SK-N-SH treated with all-trans-retinoic acid at 6 μM for 48 hours (cell line): Measurements from ENCODE around the gene PDGFC.

ENCODE experiments used
- ATAC-seq: fragments of 200-7000 bp; cut with Tn5 transposase; 3 replicates; pipeline ENCODE4 v1.9.1; 2020; ENCODE audit warnings: mild to moderate bottlenecking, moderate library complexity
- ARNTL ChIP-seq: fragments of 450-650 bp; formaldehyde crosslinking; IDR thresholded peaks from 2 replicates; pipeline ENCODE4 v1.5.0; 2020; ENCODE audit warnings: low read depth, mild to moderate bottlenecking, moderate library complexity, borderline replicate concordance
- BACH2 ChIP-seq: fragments of 250-450 bp; sonication (Bioruptor Pico); IDR thresholded peaks from 2 replicates; pipeline ENCODE4 v1.9.0; 2021; ENCODE audit warnings: mild to moderate bottlenecking, borderline replicate concordance
- CSDC2 ChIP-seq: fragments of 250-450 bp; sonication (Bioruptor Pico); IDR thresholded peaks from 2 replicates; pipeline ENCODE4 v1.5.0; 2020; ENCODE audit warnings: mild to moderate bottlenecking, moderate library complexity
- CSRNP3 ChIP-seq: fragments of 250-450 bp; sonication (Bioruptor Pico); IDR thresholded peaks from 2 replicates; pipeline ENCODE4 v1.5.1; 2021; ENCODE audit warnings: mild to moderate bottlenecking, moderate library complexity
- ESRRG ChIP-seq: fragments of 250-450 bp; sonication (Bioruptor Pico); IDR thresholded peaks from 2 replicates; pipeline ENCODE4 v1.6.1; 2021; ENCODE audit warnings: mild to moderate bottlenecking
- ISL1 ChIP-seq: fragments of 250-450 bp; sonication (Bioruptor Pico); IDR thresholded peaks from 2 replicates; pipeline ENCODE4 v2.1.2; 2022; ENCODE audit warnings: mild to moderate bottlenecking, moderate library complexity
- OSR1 ChIP-seq: fragments of 250-450 bp; sonication (Bioruptor Pico); IDR thresholded peaks from 2 replicates; pipeline ENCODE4 v1.8.0; 2022; ENCODE audit warnings: moderate library complexity, mild to moderate bottlenecking, inconsistent platforms
- POU6F1 ChIP-seq: fragments of 250-450 bp; sonication (Bioruptor Pico); IDR thresholded peaks from 2 replicates; pipeline ENCODE4 v1.8.0; 2021; ENCODE audit warnings: low read depth, mild to moderate bottlenecking, moderate library complexity, borderline replicate concordance
- PPARA ChIP-seq: fragments of 250-450 bp; sonication (Bioruptor Pico); IDR thresholded peaks from 2 replicates; pipeline ENCODE4 v1.5.0; 2020; ENCODE audit warnings: mild to moderate bottlenecking, borderline replicate concordance
- SNAI2 ChIP-seq: fragments of 250-450 bp; sonication (Bioruptor Pico); IDR thresholded peaks from 2 replicates; pipeline ENCODE4 v1.5.0; 2020; ENCODE audit warnings: mild to moderate bottlenecking, moderate library complexity
- TCF4 ChIP-seq: fragments of 250-450 bp; sonication (Bioruptor Pico); IDR thresholded peaks from 2 replicates; pipeline ENCODE4 v1.8.0; 2021; ENCODE audit warnings: mild to moderate bottlenecking, moderate library complexity, borderline replicate concordance
- TOX ChIP-seq: fragments of 250-450 bp; sonication (Bioruptor Pico); IDR thresholded peaks from 2 replicates; pipeline ENCODE4 v1.8.0; 2021; ENCODE audit warnings: mild to moderate bottlenecking, moderate library complexity, borderline replicate concordance
- TSHZ2 ChIP-seq: fragments of 250-450 bp; sonication (Bioruptor Pico); IDR thresholded peaks from 2 replicates; pipeline ENCODE4 v1.5.0; 2020; ENCODE audit warnings: mild to moderate bottlenecking, moderate library complexity
- ZC3H10 ChIP-seq: fragments of 250-450 bp; sonication (Bioruptor Pico); IDR thresholded peaks from 2 replicates; pipeline ENCODE4 v1.5.1; 2021; ENCODE audit warnings: mild to moderate bottlenecking, moderate library complexity
- ZFP30 ChIP-seq: fragments of 450-650 bp; formaldehyde crosslinking; IDR thresholded peaks from 2 replicates; pipeline ENCODE4 v1.5.0; 2022; ENCODE audit warnings: mild to moderate bottlenecking, moderate library complexity
- ZNF565 ChIP-seq: fragments of 450-650 bp; formaldehyde crosslinking; conservative IDR thresholded peaks from 2 replicates; pipeline ENCODE4 v1.5.0; 2020; ENCODE audit warnings: low read depth, mild to moderate bottlenecking, moderate library complexity
- ZNF70 ChIP-seq: fragments of 450-650 bp; formaldehyde crosslinking; IDR thresholded peaks from 2 replicates; pipeline ENCODE4 v1.5.0; 2020; ENCODE audit warnings: mild to moderate bottlenecking, moderate library complexity
- ZNF8 ChIP-seq: fragments of 450-650 bp; formaldehyde crosslinking; IDR thresholded peaks from 2 replicates; pipeline ENCODE4 v1.5.0; 2020; ENCODE audit warnings: mild to moderate bottlenecking, moderate library complexity
- TF ChIP-seq, protein P1 (sequence below): fragments of 250-450 bp; sonication (Bioruptor Pico); IDR thresholded peaks from 2 replicates; pipeline ENCODE4 v1.8.0; 2020; ENCODE audit warnings: mild to moderate bottlenecking, moderate library complexity, borderline replicate concordance
- TF ChIP-seq, protein P2 (sequence below): fragments of 250-450 bp; sonication (Bioruptor Pico); IDR thresholded peaks from 2 replicates; pipeline ENCODE4 v1.5.1; 2020; ENCODE audit warnings: low read depth, mild to moderate bottlenecking, moderate library complexity

PDGFC gene

DNA sequence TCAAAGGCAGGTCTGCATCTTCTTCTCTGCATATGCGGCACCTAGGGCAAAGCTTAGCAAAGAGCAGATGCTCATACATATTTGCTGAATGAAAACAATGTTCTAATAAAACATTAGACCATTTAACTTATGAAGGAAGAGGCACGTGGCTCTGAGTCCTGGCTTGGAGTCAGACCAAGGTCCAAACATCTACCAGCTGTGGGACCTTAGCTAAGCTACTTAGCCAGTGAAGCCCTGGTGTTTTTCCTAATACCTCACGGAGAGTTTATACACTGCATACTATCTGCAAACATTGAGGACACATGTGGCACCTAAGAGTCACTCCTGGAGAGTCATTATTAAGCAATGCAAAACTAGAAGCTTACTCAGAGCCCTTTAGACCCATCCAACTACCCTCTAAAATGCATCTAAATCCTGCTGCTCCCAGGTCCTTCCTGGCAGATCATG lies 9.0 kb downstream of the PDGFC start:
- TF ChIP-seq TCF4 (CRISPR knock-in tag) = no peak
- ATAC-seq = peak; percentile 76

GRCh38 chr4:156962058-156962358 lies 9.6 kb downstream of the PDGFC start:
- no peak for TF ChIP-seq CSRNP3 (CRISPR knock-in tag)
- TF ChIP-seq, protein P1, sequence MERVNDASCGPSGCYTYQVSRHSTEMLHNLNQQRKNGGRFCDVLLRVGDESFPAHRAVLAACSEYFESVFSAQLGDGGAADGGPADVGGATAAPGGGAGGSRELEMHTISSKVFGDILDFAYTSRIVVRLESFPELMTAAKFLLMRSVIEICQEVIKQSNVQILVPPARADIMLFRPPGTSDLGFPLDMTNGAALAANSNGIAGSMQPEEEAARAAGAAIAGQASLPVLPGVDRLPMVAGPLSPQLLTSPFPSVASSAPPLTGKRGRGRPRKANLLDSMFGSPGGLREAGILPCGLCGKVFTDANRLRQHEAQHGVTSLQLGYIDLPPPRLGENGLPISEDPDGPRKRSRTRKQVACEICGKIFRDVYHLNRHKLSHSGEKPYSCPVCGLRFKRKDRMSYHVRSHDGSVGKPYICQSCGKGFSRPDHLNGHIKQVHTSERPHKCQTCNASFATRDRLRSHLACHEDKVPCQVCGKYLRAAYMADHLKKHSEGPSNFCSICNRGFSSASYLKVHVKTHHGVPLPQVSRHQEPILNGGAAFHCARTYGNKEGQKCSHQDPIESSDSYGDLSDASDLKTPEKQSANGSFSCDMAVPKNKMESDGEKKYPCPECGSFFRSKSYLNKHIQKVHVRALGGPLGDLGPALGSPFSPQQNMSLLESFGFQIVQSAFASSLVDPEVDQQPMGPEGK (CRISPR knock-in tag) = no peak
- TF ChIP-seq SNAI2 (CRISPR knock-in tag) = no peak
- TF ChIP-seq TOX (CRISPR knock-in tag) = no peak
- no peak for TF ChIP-seq ZFP30 (CRISPR knock-in tag)
- no peak for TF ChIP-seq BACH2 (CRISPR knock-in tag)
- TF ChIP-seq, protein P2, sequence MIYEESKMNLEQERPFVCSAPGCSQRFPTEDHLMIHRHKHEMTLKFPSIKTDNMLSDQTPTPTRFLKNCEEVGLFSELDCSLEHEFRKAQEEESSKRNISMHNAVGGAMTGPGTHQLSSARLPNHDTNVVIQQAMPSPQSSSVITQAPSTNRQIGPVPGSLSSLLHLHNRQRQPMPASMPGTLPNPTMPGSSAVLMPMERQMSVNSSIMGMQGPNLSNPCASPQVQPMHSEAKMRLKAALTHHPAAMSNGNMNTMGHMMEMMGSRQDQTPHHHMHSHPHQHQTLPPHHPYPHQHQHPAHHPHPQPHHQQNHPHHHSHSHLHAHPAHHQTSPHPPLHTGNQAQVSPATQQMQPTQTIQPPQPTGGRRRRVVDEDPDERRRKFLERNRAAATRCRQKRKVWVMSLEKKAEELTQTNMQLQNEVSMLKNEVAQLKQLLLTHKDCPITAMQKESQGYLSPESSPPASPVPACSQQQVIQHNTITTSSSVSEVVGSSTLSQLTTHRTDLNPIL = no peak
- TF ChIP-seq POU6F1 = no peak
- no peak for TF ChIP-seq PPARA
- TF ChIP-seq CSDC2 (CRISPR knock-in tag) = no peak
- TF ChIP-seq ZNF70 (CRISPR knock-in tag) = no peak
- no peak for TF ChIP-seq OSR1 (CRISPR knock-in tag)
- peak; percentile 7; the same call in 2 of the 3 replicates for ATAC-seq

DNA sequence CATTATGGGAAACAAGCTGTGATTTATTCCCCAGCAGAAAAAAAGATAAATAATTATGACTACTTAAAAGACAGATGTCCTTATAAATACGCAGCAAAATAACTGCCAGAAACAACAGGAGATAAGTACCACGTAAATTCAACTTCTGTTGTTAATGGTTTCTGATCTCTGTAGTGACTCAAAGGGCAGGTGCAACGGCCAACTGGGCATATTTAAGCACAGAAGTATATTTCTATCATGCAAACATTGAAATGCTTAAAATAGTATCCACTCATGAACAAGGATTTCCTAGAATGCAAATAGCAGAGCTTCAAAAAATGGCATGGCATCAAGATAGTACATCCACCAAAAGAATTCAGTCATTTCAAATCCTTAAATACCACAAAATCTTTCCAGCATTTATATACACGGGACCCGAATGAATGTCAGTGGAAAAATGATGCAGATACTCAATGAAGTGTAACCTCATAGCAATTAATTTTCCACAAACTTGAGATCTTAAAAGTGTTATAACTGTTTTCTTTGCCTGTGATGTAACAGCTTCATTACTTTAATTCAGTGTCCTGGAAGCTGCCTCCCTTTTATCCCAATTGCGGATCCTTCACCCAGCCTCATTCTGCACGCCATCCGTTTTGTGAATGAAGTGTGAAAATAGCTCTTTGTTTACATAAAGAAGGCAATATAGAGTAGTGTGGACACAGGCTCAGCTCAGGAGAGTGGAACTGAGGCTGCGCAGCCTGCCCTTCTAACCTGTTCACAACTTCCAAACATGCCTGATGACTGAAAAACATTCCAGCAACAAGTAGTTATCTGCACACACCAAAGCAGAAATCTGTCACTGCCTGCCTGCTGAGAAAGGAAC lies 10.2 kb downstream of the PDGFC start:
- TF ChIP-seq TCF4 (CRISPR knock-in tag) = no peak
- TF ChIP-seq TSHZ2 = no peak
- no peak for TF ChIP-seq ZNF8
- TF ChIP-seq ISL1 = no peak
- no peak for TF ChIP-seq CSDC2 (CRISPR knock-in tag)
- no peak for TF ChIP-seq ZC3H10 (CRISPR knock-in tag)
- no peak for TF ChIP-seq OSR1 (CRISPR knock-in tag)
- TF ChIP-seq, protein P1 (CRISPR knock-in tag) = no peak
- no peak for TF ChIP-seq TOX (CRISPR knock-in tag)
- no peak for TF ChIP-seq CSRNP3 (CRISPR knock-in tag)
- TF ChIP-seq BACH2 (CRISPR knock-in tag) = no peak
- TF ChIP-seq ZNF70 (CRISPR knock-in tag) = no peak
- TF ChIP-seq PPARA = no peak
- no peak for TF ChIP-seq ZNF565 (CRISPR knock-in tag)
- no peak for TF ChIP-seq ARNTL (CRISPR knock-in tag)
- TF ChIP-seq ESRRG = no peak
- ATAC-seq = peak; percentile 16
